ENCODE data around the gene CCDC197. TPM values are rescaled to one million over a fixed set of nuclear protein-coding genes. Genes with fewer than 3 reads are reported as not detected.

The CCDC197 gene
- total RNA-seq, 1 experiment from 2014 or later = not detected

DNA sequence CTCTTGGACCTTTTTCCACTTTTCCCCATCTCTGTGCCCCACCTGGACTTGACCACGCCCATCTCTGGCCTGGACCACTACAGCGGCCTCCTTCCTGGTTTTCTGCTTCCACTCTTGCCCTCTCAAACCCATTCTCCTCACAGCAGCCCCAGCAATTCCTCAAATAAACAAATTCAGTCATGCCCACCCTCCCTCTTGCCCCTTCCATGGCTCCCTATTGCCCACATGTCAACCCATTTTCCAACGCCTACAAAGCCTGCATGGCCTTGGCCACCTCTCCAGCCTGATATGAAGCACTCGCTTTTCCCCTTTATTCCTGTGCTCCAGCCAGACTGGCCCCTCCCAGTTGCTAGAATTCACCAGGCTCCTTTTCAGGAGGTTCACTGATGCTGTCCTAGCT lies 23.2 kb downstream of the CCDC197 start:
- Histone ChIP-seq H3K4ac (ENCODE audit: low read depth, low read length) (no peak overlapping the region), H3K27ac (ENCODE audit: insufficient read length, low read depth, low read length) (no peak overlapping the region), H2BK20ac (ENCODE audit: low read depth, low read length, poor library complexity, severe bottlenecking) (no peak overlapping the region), H3K9me3 (ENCODE audit: control insufficient read depth, low read depth, low read length) (no peaks in the 10 kb centered on the region), H3K23me2 (ENCODE audit: insufficient read length, low read depth, low read length, poor library complexity, severe bottlenecking) (no peaks in the 10 kb centered on the region), H2BK12ac (ENCODE audit: insufficient read length, low read depth, low read length) (no peak overlapping the region), H3T11ph (ENCODE audit: low read length) (no peak overlapping the region), H3K56ac (ENCODE audit: insufficient read length, low read depth, low read length) (no peak overlapping the region), H3K27me3 (ENCODE audit: insufficient read depth, low read length) (no peaks in the 10 kb centered on the region), H2BK15ac (ENCODE audit: low read depth, low read length) (no peak overlapping the region), H4K91ac (ENCODE audit: insufficient read length, low read depth, low read length) (no peak overlapping the region), H3K4me2 (ENCODE audit: insufficient read depth, insufficient read length, low read length) (no peak overlapping the region), H3K18ac (ENCODE audit: insufficient read length, low read depth, low read length) (no peak overlapping the region), H4K8ac (replicated peaks; ENCODE audit: insufficient read length, low read depth, low read length) (no peak overlapping the region), H2AK5ac (ENCODE audit: insufficient read length, low read length) (no peak overlapping the region), H3K14ac (ENCODE audit: insufficient read depth, low read length) (no peak overlapping the region), H2BK120ac (ENCODE audit: low read depth, low read length, poor library complexity, severe bottlenecking) (no peak overlapping the region), H3K4me1 (ENCODE audit: insufficient read depth, low read length) (no peaks in the 10 kb centered on the region; the same call in 1 of the 2 replicates), H4K5ac (ENCODE audit: insufficient read length, low read depth, low read length) (no peak overlapping the region), H3K79me2 (ENCODE audit: insufficient read depth, low read length) (no peaks in the 10 kb centered on the region), H3K23ac (ENCODE audit: insufficient read length, low read depth, low read length) (no peak overlapping the region), H2BK5ac (ENCODE audit: insufficient read length, low read length) (no peak overlapping the region), H3K9ac (ENCODE audit: extremely low read depth, insufficient read length, low read length) (no peak overlapping the region), H2AFZ (ENCODE audit: low read length) (no peak overlapping the region), H3K79me1 (ENCODE audit: insufficient read depth, low read depth, low read length, poor library complexity, severe bottlenecking) (no peaks in the 10 kb centered on the region), H4K20me1 (ENCODE audit: control insufficient read depth, insufficient read depth, insufficient read length) (no peaks in the 10 kb centered on the region)
- Mint-ChIP-seq H3K27me3 (ENCODE audit: low read depth) (peaks cover 12% of the 10 kb centered on the region), H3K36me3 (ENCODE audit: insufficient read depth in 1 of 3, low read depth in 3 of 3) (no peaks in the 10 kb centered on the region), H3K4me3 (no peak overlapping the region), H3K9me3 (no peaks in the 10 kb centered on the region; a peak in 1 of 5 replicates), H3K27ac (no peak overlapping the region), H3K4me1 (peaks cover 21 to 46% of the 10 kb centered on the region in 2 experiments)
- TF ChIP-seq, protein P1, sequence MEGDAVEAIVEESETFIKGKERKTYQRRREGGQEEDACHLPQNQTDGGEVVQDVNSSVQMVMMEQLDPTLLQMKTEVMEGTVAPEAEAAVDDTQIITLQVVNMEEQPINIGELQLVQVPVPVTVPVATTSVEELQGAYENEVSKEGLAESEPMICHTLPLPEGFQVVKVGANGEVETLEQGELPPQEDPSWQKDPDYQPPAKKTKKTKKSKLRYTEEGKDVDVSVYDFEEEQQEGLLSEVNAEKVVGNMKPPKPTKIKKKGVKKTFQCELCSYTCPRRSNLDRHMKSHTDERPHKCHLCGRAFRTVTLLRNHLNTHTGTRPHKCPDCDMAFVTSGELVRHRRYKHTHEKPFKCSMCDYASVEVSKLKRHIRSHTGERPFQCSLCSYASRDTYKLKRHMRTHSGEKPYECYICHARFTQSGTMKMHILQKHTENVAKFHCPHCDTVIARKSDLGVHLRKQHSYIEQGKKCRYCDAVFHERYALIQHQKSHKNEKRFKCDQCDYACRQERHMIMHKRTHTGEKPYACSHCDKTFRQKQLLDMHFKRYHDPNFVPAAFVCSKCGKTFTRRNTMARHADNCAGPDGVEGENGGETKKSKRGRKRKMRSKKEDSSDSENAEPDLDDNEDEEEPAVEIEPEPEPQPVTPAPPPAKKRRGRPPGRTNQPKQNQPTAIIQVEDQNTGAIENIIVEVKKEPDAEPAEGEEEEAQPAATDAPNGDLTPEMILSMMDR (conservative IDR thresholded peaks at IDR 0.05) = no peak
- DNase-seq = no peak
- WGBS (ENCODE audit: extremely low coverage, insufficient read length, low lambda C conversion rate) = no CpG with 5 or more reads among the region's 4 CpGs

Data from H9 (cell line).